Endothelial cell of umbilical vein (primary cell): ENCODE results near the gene PNLDC1. TPM values are rescaled to one million over a fixed set of nuclear protein-coding genes. Genes with fewer than 3 reads are reported as not detected.
A peak's percentile ranks its signal among the peaks of the same experiment; 100 is the strongest.

ENCODE experiments used
- BruUV-seq: library from RNA; stranded (reverse); fragments of 400-500 nt; replicated peaks from 2 replicates; lab custom pipeline; 2021; lab: Mats Ljungman, UMichigan
- CTCF ChIA-PET: fragments of 300-600, 350-600 bp; sonication (Branson Sonifier 250); formaldehyde crosslinking; loops from one replicate; lab custom pipeline; 2021; ENCODE audit warnings: antibody characterized with exemption, inconsistent platforms; lab: Charles Lee
- POLR2A ChIA-PET: fragments of 300-600, 350-600 bp; sonication (Branson Sonifier 250); formaldehyde crosslinking; loops from one replicate; lab custom pipeline; 2021; ENCODE audit warnings: antibody characterized with exemption, inconsistent platforms; lab: Charles Lee
- DNase-seq: peaks from one replicate; pipeline ENCODE4 v3.0.0-alpha.2; 2011; ENCODE audit warnings: low read depth, low spot score
- FAIRE-seq: peaks from 2 replicates; lab custom pipeline; 2011; peaks lifted over from hg19 to GRCh38; lab: Jason Lieb, UNC
- H2AFZ ChIP-seq: 2 replicates; pipeline ENCODE4 v1.6.0; 2012; ENCODE audit warnings: low read depth, low read length, control low read depth, inconsistent platforms
- H3K27ac ChIP-seq: 2 replicates; pipeline ENCODE4 v1.5.1; 2011; ENCODE audit warnings: low read depth, mild to moderate bottlenecking, control low read depth, low read length, moderate library complexity; ENCODE audit not compliant: insufficient read depth
- H3K27me3 ChIP-seq, 2 experiments: 2 replicates each; pipeline versions ENCODE4 v1.6.0 to v1.6.1; 2011; ENCODE audit warnings: low read length in 2 of 2, mixed read lengths in 1 of 2; ENCODE audit not compliant: control insufficient read depth in 2 of 2, insufficient read depth in 2 of 2
- H3K36me3 ChIP-seq, 2 experiments: 2 replicates in 1 of 2; 3 replicates in 1 of 2; pipeline ENCODE4 v1.5.1; 2011; ENCODE audit warnings: low read length in 2 of 2, mild to moderate bottlenecking in 1 of 2, moderate library complexity in 1 of 2; ENCODE audit not compliant: control insufficient read depth in 2 of 2, insufficient read depth in 2 of 2; ENCODE audit errors: extremely low read depth in 1 of 2
- H3K4me1 ChIP-seq: 3 replicates; pipeline ENCODE4 v1.5.1; 2011; ENCODE audit warnings: mild to moderate bottlenecking, low read length; ENCODE audit not compliant: control insufficient read depth, insufficient read depth; ENCODE audit errors: extremely low read depth
- H3K4me2 ChIP-seq: 2 replicates; pipeline ENCODE4 v1.6.1; 2011; ENCODE audit warnings: low read length, control low read depth, mixed read lengths; ENCODE audit not compliant: insufficient read depth
- H3K4me3 ChIP-seq, 3 experiments: fragments of 200-600 bp in 1 of 3; sonication (generic), shearing (Covaris generic) in 1 of 3; replicated peaks in 1 of 3; 2 replicates each; pipeline ENCODE4 v1.5.1; 2011 to 2016; ENCODE audit warnings: control low read depth in 3 of 3, low read length in 3 of 3, mild to moderate bottlenecking in 2 of 3, inconsistent platforms in 1 of 3, low read depth in 1 of 3, moderate library complexity in 1 of 3; ENCODE audit not compliant: insufficient read depth in 1 of 3
- H3K79me2 ChIP-seq: 2 replicates; pipeline ENCODE4 v1.6.0; 2012; ENCODE audit warnings: low read length, inconsistent platforms; ENCODE audit not compliant: control insufficient read depth, insufficient read depth
- H3K9ac ChIP-seq: replicated peaks from 2 replicates; pipeline ENCODE3; 2011; ENCODE audit warnings: low read length, control low read depth; ENCODE audit not compliant: insufficient read depth; ENCODE audit errors: extremely low read depth
- H3K9me1 ChIP-seq: replicated peaks from 3 replicates; pipeline ENCODE4 v1.6.0; 2011; ENCODE audit warnings: mild to moderate bottlenecking, low read length; ENCODE audit not compliant: control insufficient read depth, insufficient read depth; ENCODE audit errors: extremely low read depth
- H3K9me3 ChIP-seq: replicated peaks from 2 replicates; pipeline ENCODE4 v1.5.1; 2012; ENCODE audit warnings: low read length, inconsistent platforms; ENCODE audit not compliant: control insufficient read depth, insufficient read depth
- H4K20me1 ChIP-seq: replicated peaks from 2 replicates; pipeline ENCODE3; 2011; ENCODE audit warnings: mild to moderate bottlenecking, low read length; ENCODE audit not compliant: control insufficient read depth, insufficient read depth; ENCODE audit errors: extremely low read depth
- CTCF ChIP-seq, 2 donors: IDR thresholded peaks; 1 replicate in 1 of 2; 2 replicates in 1 of 2; pipeline ENCODE4 v1.5.1; 2011; ENCODE audit warnings: low read length in 2 of 2, mild to moderate bottlenecking in 2 of 2, moderate library complexity in 2 of 2, control low read depth in 1 of 2, inconsistent platforms in 1 of 2, low read depth in 1 of 2; ENCODE audit not compliant: insufficient read depth in 1 of 2; ENCODE audit errors: extremely low read depth in 1 of 2
- JUN ChIP-seq: IDR thresholded peaks from 2 replicates; pipeline ENCODE4 v1.6.1; 2011; ENCODE audit warnings: borderline replicate concordance, low read depth; ENCODE audit not compliant: insufficient read length, insufficient read depth
- POLR2A ChIP-seq: IDR thresholded peaks from 2 replicates; pipeline ENCODE4 v1.6.1; 2012; ENCODE audit warnings: low read depth, mild to moderate bottlenecking, control low read depth, low read length
- POLR2AphosphoS5 ChIP-seq: IDR thresholded peaks from 2 replicates; pipeline ENCODE4 v1.6.1; 2012; ENCODE audit warnings: low read depth, mild to moderate bottlenecking, control low read depth, low read length, moderate library complexity; ENCODE audit not compliant: insufficient read depth
- dilution Hi-C: fragments of 300-500 bp; cut with MboI; formaldehyde crosslinking; loops from one replicate; pipeline ENCODE4 v1.15.0; 2019; ENCODE audit warnings: low sequenced_read_pairs; ENCODE audit not compliant: extremely low pct_ligation_motif_present
- intact Hi-C: fragments of 100-400 bp; cut with micrococcal nuclease; formaldehyde crosslinking; loops from one replicate; pipeline ENCODE4 v1.10.0; 2022
- polyA plus RNA-seq, 4 experiments: library from polyadenylated mRNA; depleted of rRNA in 3 of 4; stranded (reverse) in 3 of 4; unstranded in 1 of 4; fragments of >200 nt; gene quantifications; 2 replicates each; pipeline versions ENCODE4 v1.2.1 to v1.2.3, GENCODE V29; 2011 to 2012; ENCODE audit warnings: missing spikeins in 1 of 4
- total RNA-seq: library from RNA; stranded (reverse); gene quantifications from 2 replicates; pipeline ENCODE4 v1.2.3, GENCODE V29; 2021
- TF ChIP-seq, protein P1 (sequence below): IDR thresholded peaks from 2 replicates; pipeline ENCODE4 v1.6.1; 2011; ENCODE audit not compliant: insufficient read depth, insufficient read length

PNLDC1 gene
- total and polyA plus RNA-seq, 2 donors (not counting 3 experiments of a cell fraction or from before 2014, with no cell fraction given) = not detected

DNA sequence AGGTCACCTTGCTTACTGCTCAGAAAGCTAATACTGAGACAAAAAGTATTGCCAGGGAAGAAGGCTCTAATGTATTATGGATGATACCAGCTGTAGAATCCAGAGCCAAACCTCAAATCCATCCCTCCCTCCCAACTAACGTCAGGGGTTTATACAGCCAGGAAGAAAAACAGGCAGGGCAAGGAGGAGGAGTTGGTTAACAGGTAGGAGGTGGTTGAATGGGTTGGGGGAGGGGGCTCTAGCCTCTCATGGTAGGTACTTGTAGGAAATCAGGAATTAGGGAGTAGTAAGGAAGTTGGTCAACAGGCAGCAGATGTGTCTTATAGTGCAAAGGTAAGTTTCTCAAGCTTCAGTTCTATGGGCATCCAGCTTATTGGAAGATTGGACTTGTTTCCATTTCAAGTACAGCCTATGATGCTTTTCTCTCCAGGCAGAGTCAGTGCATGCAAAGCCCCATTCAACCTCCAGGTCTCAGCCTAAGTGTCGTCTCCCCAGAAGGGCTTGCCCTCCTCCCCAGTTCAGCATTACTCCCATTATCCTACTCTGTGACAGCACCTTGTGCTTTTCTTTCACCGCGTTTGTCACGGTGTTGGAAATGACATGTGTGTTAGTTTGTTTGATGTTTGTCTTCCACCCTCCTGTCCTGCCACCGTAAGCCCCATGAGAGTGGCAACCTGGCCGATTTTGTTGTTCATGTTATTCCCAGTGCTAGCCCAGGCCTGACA lies 38.1 kb downstream of the PNLDC1 start:
- Histone ChIP-seq H3K9ac (no peak overlapping the region), H3K27ac (no peak overlapping the region), H3K4me2 (no peak overlapping the region), H3K36me3 (no peaks in the 10 kb centered on the region), H3K4me3 (no peak overlapping the region), H3K9me3 (no peaks in the 10 kb centered on the region), H3K79me2 (no peaks in the 10 kb centered on the region), H4K20me1 (no peaks in the 10 kb centered on the region), H3K9me1 (no peaks in the 10 kb centered on the region), H3K27me3 (no peaks in the 10 kb centered on the region), H2AFZ (no peak overlapping the region), H3K4me1 (no peaks in the 10 kb centered on the region)
- TF ChIP-seq, protein P1, sequence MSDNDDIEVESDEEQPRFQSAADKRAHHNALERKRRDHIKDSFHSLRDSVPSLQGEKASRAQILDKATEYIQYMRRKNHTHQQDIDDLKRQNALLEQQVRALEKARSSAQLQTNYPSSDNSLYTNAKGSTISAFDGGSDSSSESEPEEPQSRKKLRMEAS = no peak
- no peak for TF ChIP-seq POLR2AphosphoS5
- POLR2A ChIA-PET = no interaction called here
- dilution Hi-C loops = no loop called here
- DNase-seq (no peak), FAIRE-seq (no peak)
- intact Hi-C loops = no loop called here
- no TSS peak for BruUV-seq
- CTCF ChIA-PET = no interaction called here

DNA sequence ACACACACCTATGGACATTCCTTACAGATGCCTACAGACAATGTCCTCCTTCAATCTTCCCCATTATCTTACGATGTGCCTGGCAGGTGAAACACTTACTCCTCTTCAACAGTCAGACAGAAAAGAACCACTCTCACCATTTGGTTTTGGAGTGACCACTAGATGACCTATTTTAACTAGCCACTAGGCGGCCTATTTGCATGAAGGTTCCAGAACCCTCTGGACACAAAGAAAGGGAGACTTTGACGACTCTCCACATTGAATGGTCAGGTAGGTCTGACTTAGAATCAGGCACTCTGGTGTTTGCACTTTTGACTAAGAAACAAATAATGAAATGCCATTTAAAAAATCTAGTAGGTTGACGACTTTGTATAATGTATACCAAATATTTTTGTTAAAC lies 42.0 kb downstream of the PNLDC1 start:
- Histone ChIP-seq H3K4me3 (no peak overlapping the region), H3K4me1 (no peaks in the 10 kb centered on the region), H3K79me2 (no peaks in the 10 kb centered on the region), H4K20me1 (no peaks in the 10 kb centered on the region), H3K36me3 (no peaks in the 10 kb centered on the region), H2AFZ (no peak overlapping the region), H3K27me3 (no peaks in the 10 kb centered on the region), H3K27ac (no peak overlapping the region), H3K4me2 (no peak overlapping the region), H3K9me1 (no peaks in the 10 kb centered on the region), H3K9ac (no peak overlapping the region), H3K9me3 (no peaks in the 10 kb centered on the region)
- no TSS peak for BruUV-seq
- TF ChIP-seq CTCF (IDR thresholded peaks at IDR 0.05; ENCODE audit: extremely low read depth in 1 of 2, insufficient read depth in 1 of 2, low read depth in 1 of 2, low read length in 2 of 2) = peak; percentile 11 to 25
- TF ChIP-seq JUN = no peak
- no peak for TF ChIP-seq POLR2AphosphoS5
- no peak for TF ChIP-seq POLR2A
- ChIA-PET POLR2A (no interaction called here), CTCF (no interaction called here)
- intact Hi-C loops = no loop called here
- FAIRE-seq (peak; percentile 33), DNase-seq (no peak)
- dilution Hi-C loops = no loop called here
